Heart right ventricle (tissue), 16 donors: ENCODE measurements around the gene CNTNAP1. TPM values are rescaled to one million over a fixed set of nuclear protein-coding genes. Genes with fewer than 3 reads are reported as not detected.
A peak's percentile ranks its signal among the peaks of the same experiment; 100 is the strongest.

Experiments
- ATAC-seq, 8 donors: fragments of 200-7000 bp; cut with Tn5 transposase; one replicate each; pipeline ENCODE4 v1.9.1; 2020; ENCODE audit warnings: mild to moderate bottlenecking in 8 of 8, moderate library complexity in 8 of 8, moderate number of reproducible peaks in 1 of 8
- DNase-seq, 2 donors: peaks; one replicate each; pipeline ENCODE4 v3.0.0-alpha.2; 2020
- H3K27ac ChIP-seq, 10 donors: fragments of 200-600 bp; sonication (generic) in 2 of 10; one replicate each; pipeline versions ENCODE4 v1.5.0 to v1.8.0; 2020 to 2022; ENCODE audit warnings: mild to moderate bottlenecking in 3 of 10
- H3K27me3 ChIP-seq, 7 donors: fragments of 200-600 bp; one replicate each; pipeline ENCODE4 v1.8.0; 2021 to 2022; ENCODE audit warnings: mild to moderate bottlenecking in 2 of 7
- H3K36me3 ChIP-seq, 9 donors: fragments of 200-600 bp; sonication (generic) in 1 of 9; one replicate each; pipeline versions ENCODE4 v1.5.0 to v1.8.0; 2020 to 2022; ENCODE audit warnings: mild to moderate bottlenecking in 2 of 9
- H3K4me1 ChIP-seq, 9 donors: fragments of 200-600 bp; sonication (generic) in 1 of 9; one replicate each; pipeline versions ENCODE4 v1.5.0 to v1.8.0; 2020 to 2022; ENCODE audit warnings: mild to moderate bottlenecking in 4 of 9
- H3K4me3 ChIP-seq, 10 donors: fragments of 200-600 bp; sonication (generic) in 2 of 10; one replicate each; pipeline versions ENCODE4 v1.5.0 to v1.8.0; 2020 to 2022; ENCODE audit warnings: mild to moderate bottlenecking in 7 of 10, moderate library complexity in 2 of 10
- H3K9me3 ChIP-seq, 11 donors: fragments of 200-600 bp in 10 of 11; sonication (generic) in 2 of 11; one replicate each; pipeline versions ENCODE4 v1.5.0 to v1.8.0; 2013 to 2022; ENCODE audit warnings: mild to moderate bottlenecking in 2 of 11, control low read depth in 1 of 11, moderate library complexity in 1 of 11
- WGBS, 2 donors: extraction: QIAGEN DNeasy Blood & Tissue Kit; methylation state at CpG; one replicate each; pipeline ENCODE4 v1.1.7; 2013; ENCODE audit warnings: inconsistent platforms in 1 of 2; 5-methylcytosine and 5-hydroxymethylcytosine counted together
- intact Hi-C, 10 donors: fragments of 100-400 bp; cut with DNase I; formaldehyde crosslinking; loops; one replicate each; pipeline versions ENCODE4 v1.11.1 to v1.14.2; 2022
- polyA plus RNA-seq, 2 donors: library from polyadenylated mRNA; stranded (reverse); fragments of 200-250 nt; gene quantifications; one replicate each; pipeline ENCODE4 v1.2.3, GENCODE V29; 2013
- total RNA-seq, 10 donors: library from RNA; stranded (reverse); fragmentation: NEBNext Ultra II Directional in 3 of 10; extraction: Animal tissue kit (Norgen Biotek cat#: 25700) in 3 of 10; gene quantifications; one replicate each; pipeline versions ENCODE4 v1.2.1 to v1.2.4, GENCODE V29; 2021 to 2023
- TF ChIP-seq, protein P1 (sequence below), 9 donors: fragments of 200-600 bp; sonication (generic) in 2 of 9; IDR thresholded peaks; one replicate each; pipeline versions ENCODE4 v1.5.0 to v1.8.0; 2021 to 2022; ENCODE audit warnings: antibody characterized with exemption in 9 of 9, mild to moderate bottlenecking in 5 of 9, moderate library complexity in 1 of 9
- donor health status: Arrhythmogenic right ventricular cardiomyopathy.
- donor health status: ischemic (EF 13 %, LVEDD 7.1; RV severe dilation, severe dysfunction).
- donor health status: healthy with polysubstance abuse.
- donor health status: DM: no; HTN: yes; CAD: no.
- donor health status: DM: no; HTN: no; CAD: no.
- donor health status: ischemic (EF 25% LVEDD 6.9; RV normal size, moderate dysfunction).
- donor health status: ischemic (EF 25% LVEDD 5.7; RV mildly dilated, moderate dysfunction).
- donor health status: healthy.
- donor health status: DM: yes; HTN: yes; CAD: no.
- donor health status: Ischemic cardiomyopathy.
- donor health status: ischemic (EF 35%, LVEDD 5.7; RV mildly dilated, moderate dysfunction).
- donor health status: nonischemic (EF 11% LVEDD 7.7; RV severe dilation, severe dysfunction).
- donor health status: DM: yes; HTN: yes; CAD: no.
- donor health status: PGD.
- donor health status: ischemic (EF 29% LVEDD 5.4; RV normal size, mild dysfunction).
- donor health status: nonischemic (EF 23%, LVEDD 6.1; RV moderate dilation, normal function).

The CNTNAP1 gene
- total and polyA plus RNA-seq, 12 donors = 2.2 to 28.3 (median 3.5) TPM

DNA sequence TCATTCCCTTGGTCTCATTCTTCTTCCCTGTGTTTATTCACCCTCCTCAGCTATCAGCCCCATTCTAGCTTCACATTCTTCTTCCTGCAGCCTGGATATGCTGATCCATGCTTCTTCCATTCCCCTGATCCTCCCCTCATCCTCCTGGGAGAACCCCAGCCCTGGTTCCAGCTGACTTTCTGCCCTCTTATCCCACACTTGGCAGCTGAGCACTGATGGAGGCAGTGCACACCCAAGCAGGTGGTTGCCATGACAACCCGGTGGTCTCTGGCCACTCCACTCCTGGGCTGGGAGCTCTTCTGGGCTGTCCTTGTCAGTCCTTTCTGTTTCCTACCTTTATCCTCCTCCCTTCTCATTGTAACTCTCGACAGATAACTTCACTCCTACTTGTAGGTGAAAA, 40.0 kb upstream of the CNTNAP1 start:
- ATAC-seq (no peak), DNase-seq (no peak)
- peaks cover 0 to 7% (median 0%) of the 10 kb centered on the region in 7 donors for H3K27me3 ChIP-seq
- no peaks in the 10 kb centered on the region for H3K9me3 ChIP-seq
- no peak overlapping the region for H3K27ac ChIP-seq
- intact Hi-C loops = no loop called here
- H3K4me3 ChIP-seq = no peak overlapping the region
- WGBS, 2 donors = 31 to 34% methylated on average over 2 of the region's 2 CpGs
- no peaks in the 10 kb centered on the region for H3K36me3 ChIP-seq
- TF ChIP-seq, protein P1, sequence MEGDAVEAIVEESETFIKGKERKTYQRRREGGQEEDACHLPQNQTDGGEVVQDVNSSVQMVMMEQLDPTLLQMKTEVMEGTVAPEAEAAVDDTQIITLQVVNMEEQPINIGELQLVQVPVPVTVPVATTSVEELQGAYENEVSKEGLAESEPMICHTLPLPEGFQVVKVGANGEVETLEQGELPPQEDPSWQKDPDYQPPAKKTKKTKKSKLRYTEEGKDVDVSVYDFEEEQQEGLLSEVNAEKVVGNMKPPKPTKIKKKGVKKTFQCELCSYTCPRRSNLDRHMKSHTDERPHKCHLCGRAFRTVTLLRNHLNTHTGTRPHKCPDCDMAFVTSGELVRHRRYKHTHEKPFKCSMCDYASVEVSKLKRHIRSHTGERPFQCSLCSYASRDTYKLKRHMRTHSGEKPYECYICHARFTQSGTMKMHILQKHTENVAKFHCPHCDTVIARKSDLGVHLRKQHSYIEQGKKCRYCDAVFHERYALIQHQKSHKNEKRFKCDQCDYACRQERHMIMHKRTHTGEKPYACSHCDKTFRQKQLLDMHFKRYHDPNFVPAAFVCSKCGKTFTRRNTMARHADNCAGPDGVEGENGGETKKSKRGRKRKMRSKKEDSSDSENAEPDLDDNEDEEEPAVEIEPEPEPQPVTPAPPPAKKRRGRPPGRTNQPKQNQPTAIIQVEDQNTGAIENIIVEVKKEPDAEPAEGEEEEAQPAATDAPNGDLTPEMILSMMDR (IDR thresholded peaks at IDR 0.05) = no peak
- no peaks in the 10 kb centered on the region for H3K4me1 ChIP-seq

DNA sequence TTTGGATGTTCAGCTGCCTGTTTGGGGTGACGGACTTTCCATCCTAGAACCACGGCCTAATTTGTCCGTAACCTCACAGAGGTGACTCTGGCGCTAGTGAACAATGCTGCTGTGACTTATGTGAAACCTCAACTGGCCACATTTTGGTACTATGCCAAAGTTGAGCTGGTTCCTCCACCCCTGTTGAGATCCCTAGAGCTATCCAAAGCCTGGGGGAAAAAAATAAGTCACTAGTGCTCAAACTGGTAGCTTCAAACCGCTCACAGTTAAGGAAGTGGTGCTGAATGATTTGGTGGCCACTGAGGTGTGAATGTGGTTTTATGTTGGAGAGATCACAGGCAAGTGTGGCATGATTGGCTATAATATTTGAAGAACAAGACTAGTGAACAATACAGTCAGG, 34.6 kb upstream of the CNTNAP1 start:
- WGBS, 2 donors = 88 to 90% methylated on average over 5 of the region's 5 CpGs
- no peak overlapping the region for H3K4me3 ChIP-seq
- intact Hi-C loops = no loop called here
- no peak for DNase-seq
- H3K4me1 ChIP-seq = no peaks in the 10 kb centered on the region
- H3K36me3 ChIP-seq = no peaks in the 10 kb centered on the region
- no peak for ATAC-seq
- peaks cover 0 to 3% (median 0%) of the 10 kb centered on the region in 7 donors for H3K27me3 ChIP-seq
- no peaks in the 10 kb centered on the region for H3K9me3 ChIP-seq
- H3K27ac ChIP-seq = no peak overlapping the region
- TF ChIP-seq, protein P1 (IDR thresholded peaks at IDR 0.05) = no peak

DNA sequence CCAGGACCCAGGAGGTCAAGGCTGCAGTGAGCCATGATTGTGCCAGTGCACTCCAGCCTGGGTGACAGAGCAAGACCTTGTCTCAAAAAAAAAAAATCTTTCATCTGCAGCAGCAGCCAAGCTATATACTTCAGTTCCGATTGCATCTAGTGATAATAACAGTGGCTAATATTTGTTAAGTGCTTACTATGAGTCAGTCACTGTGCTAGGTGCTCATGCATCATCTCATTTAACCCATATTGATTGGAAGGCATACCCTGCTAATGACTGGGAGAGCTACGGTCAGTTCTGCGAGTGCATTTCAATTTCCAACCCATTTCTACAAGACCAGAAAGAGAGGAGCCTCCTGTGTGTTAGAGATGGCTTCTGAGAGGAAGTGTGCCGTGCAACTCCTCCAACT, 30.9 kb upstream of the CNTNAP1 start:
- Histone ChIP-seq H3K4me1 (peaks cover 0 to 15% (median 12%) of the 10 kb centered on the region in 9 donors), H3K36me3 (no peaks in the 10 kb centered on the region), H3K9me3 (no peaks in the 10 kb centered on the region), H3K27me3 (peaks cover 0 to 14% (median 0%) of the 10 kb centered on the region in 7 donors), H3K27ac (no peak overlapping the region), H3K4me3 (no peak overlapping the region)
- ATAC-seq = no peak
- no peak for DNase-seq
- TF ChIP-seq, protein P1 (IDR thresholded peaks at IDR 0.05) = no peak
- 76 to 80% methylated on average over 4 of the region's 4 CpGs for WGBS, 2 donors
- intact Hi-C loops = no loop called here

DNA sequence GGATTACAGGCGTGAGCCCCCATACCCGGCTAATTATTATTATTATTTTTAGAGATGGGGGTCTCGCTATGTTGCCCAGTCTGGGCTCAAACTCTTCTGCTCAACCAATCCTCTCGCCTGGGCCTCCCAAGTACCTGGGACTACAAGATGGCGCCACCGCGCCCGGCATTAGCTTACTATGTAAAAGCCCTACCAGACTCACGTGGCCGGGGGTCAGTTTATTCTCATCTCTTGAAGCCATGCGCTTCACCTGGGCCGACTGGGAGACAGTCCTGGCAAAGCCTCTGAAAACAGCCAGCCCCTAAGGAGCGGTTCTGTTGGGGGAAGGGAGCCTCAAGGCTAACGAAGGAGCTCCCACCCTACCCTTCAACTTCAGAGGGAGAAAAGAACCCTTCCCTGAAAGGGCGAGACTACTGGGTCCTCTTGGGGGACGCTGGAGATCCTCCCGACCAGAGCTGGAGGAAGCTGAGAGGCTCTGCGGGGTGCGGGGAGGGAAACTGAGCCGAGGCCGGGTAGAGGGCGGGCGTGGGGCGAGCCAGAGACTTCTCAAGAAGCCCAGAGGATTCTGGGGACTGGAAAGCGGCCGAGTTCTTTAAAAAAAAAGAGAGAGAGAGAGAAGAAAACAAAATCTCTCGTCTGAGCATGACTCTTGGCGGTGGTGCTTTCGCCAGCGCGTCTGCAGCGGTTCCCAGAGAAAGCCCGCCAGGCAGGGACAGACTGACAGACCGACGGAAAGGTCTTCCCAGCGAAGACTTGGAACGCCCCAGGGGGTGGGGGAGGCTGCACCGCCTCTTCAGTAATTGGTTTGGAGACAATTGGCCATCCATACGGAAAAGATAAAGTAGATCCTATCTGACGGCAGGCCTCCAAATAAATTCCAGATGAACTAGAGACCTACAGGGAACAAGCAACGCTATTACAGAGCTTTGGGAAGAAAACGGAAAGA, 28.9 kb upstream of the CNTNAP1 start:
- Histone ChIP-seq H3K4me1 (peaks cover 0 to 15% (median 12%) of the 10 kb centered on the region in 9 donors), H3K36me3 (no peaks in the 10 kb centered on the region), H3K27me3 (peaks cover 0 to 14% (median 0%) of the 10 kb centered on the region in 7 donors), H3K9me3 (no peaks in the 10 kb centered on the region), H3K4me3 (peak overlapping the region in 9 of 10 donors; percentile 21 to 55 (median 45)), H3K27ac (peak overlapping the region; percentile 37 to 86 (median 74))
- DNase-seq (peak; percentile 57 to 75), ATAC-seq (peak; percentile 75 to 88 (median 82))
- TF ChIP-seq, protein P1 (IDR thresholded peaks at IDR 0.05) = no peak
- intact Hi-C loops = no loop called here
- 25 to 27% methylated on average over 41 to 42 of the region's 42 CpGs for WGBS, 2 donors
